Stimulated activated CD4-positive, alpha-beta T cell treated with anti-CD3 and anti-CD28 coated beads, TNF-alpha, amount 100 ng/mL, for 24 hours (primary cell): ENCODE measurements around the gene BTRC.

Source experiments
- DNase-seq, 3 experiments: peaks; one replicate each; pipeline ENCODE4 v3.0.0-alpha.2; 2020; ENCODE audit warnings: low read depth in 3 of 3

The BTRC gene

DNA sequence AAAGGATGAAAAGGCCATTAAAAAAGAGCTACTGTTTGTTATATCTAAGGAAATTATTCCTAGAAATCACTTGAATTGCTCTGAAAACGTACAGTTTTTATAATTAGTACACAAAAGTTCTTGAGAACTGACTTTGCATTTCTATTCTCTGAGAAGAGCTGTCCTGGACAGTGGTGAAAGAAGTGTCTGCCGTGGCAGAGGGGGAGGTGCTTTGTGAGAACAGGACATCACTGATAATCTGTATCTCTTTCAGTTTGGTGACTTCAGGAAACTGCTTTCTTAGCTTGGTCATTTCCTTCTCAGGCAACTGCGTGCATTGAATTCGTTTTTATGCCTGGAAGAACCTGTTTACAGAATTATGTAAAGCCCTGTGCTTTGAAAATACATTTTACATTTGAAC is 182.0 kb downstream of the BTRC start:
- DNase-seq: no peak

DNA sequence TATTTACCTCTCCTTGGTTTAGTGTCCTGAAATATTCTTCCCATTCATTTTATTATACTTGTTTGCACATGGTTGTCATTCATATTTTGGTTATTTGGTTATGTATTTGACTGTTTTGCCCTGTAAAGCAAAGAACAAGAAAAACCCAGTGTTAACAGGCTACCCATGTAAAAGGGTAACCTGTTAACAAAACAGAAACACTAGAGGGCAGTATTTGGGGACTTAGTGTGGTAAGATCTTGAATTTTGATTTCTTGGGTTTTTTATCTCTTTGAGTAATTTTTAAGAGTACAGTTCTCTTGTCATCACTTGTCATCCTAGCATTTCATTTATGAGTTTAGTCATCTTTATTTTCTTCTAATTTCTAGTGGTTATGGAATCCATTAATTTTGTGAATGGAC is 182.8 kb downstream of the BTRC start:
- no peak for DNase-seq

DNA sequence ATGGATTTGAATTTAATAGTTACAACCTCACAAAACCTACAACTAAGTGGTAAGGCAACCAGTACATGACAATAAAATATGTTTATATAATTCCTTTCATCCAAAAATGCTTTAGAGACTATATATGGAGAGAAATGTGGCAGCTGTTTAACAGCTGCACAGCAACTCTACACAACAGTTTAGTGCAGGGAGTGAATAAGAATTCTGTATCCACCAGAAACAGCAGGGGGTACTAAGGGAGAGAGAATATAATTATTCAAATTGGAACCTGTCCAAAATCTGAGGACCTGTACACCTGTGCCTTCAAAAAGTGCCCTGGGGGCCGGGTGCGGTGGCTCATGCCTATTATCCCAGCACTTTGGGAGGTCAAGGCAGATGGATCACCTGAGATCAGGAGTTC is 184.5 kb downstream of the BTRC start:
- no peak for DNase-seq

DNA sequence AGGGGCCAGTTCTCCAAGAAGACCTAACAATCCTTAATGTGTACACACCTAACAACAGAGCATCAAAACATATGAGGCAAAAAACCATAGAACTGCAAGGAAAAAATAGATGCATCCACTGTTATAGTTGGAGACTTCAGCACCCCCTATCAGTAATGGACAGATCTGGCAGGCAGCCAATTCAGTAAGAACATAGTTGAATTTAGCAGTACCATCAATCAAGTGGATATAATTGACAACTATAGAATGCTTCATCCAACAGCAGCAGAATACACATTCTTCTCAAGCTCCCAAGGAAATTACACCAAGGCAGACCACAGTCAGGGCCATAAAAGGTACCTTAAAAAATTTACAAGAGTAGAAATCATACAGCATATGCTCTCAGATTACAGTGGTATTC is 191.9 kb downstream of the BTRC start:
- DNase-seq: no peak

DNA sequence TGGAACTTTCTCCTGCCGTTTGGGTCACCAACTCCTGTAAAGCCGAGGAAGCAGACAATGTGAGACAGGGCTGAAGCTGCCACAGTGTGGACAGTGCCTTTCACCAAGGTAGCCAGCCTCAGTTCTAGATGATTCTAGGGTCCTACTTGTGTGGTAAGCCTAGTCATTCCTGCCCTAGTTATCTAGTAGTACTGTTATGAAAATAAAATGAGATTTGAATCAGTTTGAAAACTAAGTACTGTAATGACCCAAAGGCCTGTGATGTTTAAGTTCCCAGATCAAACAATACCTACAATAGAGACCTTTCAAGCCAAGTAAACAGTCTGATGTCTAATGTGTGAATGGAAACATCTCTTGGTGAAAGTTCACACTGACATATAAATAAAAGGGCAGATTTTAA is 197.0 kb downstream of the BTRC start:
- no peak for DNase-seq

DNA sequence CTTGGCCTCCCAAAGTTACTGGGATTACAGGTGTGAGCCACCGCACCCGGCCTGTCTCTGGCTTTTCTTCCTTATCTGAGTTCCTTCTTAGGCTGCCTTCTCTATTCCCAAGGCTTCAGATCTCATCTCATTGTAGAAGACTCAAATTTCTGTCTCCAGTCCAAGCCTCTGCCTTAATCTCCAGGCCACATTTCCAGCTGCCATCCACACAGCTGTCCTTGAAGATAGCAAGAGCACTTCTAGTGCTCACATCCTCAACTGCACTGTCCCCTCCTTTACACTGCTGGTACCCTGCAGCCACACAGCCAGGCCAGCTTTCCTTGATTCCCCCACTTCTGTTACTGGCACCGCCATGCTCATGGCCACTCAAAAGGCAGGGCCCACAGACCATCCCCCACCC is 198.5 kb downstream of the BTRC start:
- no peak for DNase-seq

DNA sequence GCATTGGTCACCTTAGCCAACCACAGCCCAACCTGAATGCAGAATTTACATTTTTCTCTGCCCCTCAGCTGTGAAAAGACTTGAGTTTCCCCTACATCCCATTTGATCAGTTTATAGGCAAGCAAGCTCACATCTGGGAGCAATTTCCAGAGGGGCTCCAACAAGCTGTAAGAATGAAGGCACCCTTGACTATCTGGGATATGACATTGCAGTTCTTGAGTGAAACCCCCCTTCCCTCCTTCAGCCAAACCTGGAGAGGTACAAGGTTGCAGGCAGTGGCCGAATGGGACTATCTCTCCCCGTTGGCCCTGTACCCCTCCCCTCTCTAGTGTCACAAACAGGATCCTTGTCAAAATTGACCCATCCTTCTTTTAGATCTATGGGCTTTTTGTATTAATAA is 203.6 kb downstream of the BTRC start:
- DNase-seq: no peak

DNA sequence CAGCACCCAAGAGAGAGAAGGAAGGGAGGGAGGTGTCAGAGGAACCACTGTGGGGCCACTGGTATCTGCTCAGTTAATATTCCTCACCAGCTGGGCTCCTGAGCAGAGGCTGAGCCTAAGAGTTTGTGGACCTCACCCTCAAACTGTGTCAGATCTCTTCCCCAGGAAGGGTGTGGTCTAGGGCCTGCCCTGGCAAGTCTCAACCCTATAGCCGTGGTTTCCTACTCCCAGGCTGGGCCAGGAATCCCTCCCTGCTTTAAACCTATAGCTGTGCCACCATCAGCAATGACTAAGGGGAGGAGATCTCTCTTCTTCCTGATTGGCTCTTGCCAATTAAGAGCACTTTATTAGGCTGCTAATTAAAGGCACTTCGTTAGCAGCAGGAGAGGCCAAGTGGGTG is 204.2 kb downstream of the BTRC start:
- DNase-seq: no peak

DNA sequence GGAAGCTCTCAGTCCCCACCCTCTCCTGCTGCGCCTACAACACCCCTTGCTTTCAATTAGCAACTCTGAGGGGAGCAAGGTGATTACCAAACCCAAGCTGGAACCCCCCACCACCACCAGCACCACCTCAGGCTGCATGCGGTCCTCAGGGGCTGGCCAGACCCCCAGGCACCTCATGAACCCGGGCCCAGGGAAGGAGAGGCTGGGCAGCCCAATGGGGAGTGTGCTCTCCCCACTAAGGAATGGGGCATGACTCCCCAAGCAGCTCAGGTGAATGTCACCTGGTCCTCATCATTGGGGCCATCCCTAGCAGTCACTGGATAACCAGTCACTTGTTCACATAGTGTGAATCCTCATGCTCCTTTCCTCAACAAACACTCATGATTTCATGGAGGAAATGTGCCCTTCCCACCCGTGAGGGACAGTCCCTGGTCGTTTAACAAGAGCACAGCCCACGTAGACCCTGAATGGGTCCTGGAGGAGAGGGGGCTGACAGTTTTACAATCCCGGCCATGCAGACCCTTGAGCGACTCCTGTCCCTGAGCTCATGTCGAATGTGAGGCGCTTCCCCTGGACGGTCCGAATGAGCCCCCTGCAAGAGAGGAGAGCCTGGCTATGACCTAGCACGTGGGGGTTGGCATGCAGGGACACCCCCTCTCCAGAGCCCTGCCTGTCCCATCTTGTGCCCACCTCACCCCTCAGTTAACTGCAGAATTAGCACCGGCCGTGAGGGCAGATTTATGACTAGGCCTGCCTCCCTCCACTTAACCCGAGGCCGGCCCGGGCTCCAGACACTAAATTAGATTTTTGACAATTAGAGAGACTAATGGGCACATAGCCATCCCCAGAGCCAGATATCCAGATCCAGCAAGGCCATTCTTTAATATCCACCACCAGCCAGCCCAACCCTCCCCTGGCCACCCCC is 205.0 kb downstream of the BTRC start:
- DNase-seq: no peak

DNA sequence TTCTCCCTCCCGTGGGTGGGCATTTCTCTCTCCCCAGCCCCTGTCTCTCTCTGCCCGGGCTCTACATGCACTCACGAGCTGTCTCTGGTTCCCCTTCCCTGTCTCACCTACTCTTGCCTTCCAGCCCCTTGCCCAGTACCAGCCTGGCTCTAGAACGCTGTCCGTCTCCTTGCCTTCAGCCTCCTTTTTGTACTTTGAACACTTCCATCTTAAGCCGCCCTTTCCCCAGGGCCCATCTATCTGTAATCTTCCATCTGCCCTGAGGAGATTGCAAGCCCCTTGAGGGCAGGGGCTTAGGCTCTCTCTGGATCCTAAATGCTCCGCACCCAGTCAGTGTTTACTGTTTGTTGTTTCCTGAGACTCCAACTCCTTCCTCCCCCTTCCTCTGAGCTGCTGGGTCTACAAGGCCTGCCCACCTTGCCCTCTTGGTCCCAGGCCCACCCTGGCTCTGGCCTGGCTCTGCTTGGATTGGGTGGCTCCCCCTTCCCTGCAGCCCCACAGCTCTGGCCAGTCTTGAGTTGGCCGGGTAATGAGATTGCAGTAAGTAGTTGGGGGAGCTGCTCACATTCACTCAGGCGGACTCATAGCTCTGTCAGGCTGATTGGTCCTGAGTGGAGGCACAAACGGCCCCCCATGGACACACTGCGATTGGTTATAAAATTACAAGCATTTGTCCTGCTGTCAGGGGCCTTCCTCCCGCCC is 205.8 kb downstream of the BTRC start:
- no peak for DNase-seq

DNA sequence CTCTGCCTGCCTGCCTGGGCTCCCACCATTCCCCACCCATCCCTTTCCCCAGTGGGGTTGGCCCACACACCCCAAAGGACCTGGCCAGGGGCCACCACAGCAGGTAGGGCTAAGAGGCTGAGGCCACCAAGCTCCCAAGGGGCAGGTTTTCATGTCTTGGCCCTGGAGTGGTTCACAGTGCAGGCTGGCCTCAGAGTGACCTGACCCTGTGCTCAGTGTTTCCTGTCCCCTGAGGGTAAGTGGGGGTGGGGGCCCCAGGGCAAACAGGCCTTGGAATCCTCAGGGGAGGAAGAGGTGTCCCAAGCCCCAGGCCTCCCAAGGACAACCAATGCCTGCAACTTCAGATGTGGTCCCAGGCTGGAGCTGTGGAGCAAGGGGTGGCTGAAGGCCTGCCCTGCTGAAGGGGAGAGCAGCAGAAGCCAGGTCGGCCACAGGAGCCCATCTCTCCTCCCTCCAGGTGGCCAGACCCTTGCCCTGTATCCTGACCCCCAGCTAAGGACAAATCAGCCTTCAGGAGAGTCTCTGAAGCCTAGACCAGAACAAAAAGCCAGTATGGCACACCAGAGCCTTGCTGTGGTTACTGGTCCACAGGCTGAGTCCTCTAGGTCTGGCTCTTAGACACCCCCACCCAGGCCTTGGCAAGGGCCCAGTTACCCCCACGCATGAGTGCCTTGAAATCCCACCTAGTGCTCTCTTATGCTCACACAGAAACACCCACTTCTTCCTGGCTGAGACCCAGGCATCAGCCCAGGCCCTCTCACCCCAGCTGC is 206.5 kb downstream of the BTRC start:
- no peak for DNase-seq

DNA sequence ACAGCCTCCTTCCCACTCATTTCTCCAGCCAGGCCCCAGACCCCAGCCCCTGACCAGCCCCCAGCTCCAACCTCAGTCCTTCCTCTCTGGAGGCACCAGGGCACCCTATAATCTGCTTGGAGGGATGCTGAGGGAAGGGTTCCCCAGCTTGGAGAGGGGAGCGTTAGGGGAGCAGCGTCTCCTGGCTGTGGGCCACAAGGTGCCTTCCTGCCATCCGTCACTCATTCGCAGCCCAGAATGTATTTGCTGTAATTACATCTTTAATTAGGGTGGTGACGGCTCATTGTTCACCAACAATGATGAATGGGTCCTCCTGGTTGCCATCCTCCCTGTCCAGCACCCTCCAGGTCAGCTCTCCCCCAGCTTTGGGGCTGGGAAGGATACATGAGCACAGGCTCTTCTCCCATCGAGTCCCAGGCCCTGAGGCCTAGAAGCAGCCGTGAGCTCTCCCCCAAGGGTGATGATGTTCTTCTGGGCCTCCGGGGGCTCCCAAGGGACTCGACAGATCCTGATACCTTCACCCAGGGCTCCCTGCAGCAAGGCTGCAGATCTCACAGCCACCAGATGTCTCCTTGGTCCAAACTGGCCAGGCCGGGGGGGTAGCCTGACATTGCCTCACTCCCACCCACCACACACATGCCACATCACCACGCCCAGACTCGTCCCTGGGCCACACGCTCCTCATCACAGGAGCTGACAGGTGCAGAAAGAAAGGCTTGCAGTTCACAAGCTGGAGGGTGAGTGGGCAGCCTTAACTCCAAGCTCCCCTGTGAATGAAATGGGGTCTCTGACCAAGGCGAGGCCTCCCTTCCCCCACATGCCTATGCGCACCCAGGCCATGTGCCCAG is 207.3 kb downstream of the BTRC start:
- DNase-seq: no peak

DNA sequence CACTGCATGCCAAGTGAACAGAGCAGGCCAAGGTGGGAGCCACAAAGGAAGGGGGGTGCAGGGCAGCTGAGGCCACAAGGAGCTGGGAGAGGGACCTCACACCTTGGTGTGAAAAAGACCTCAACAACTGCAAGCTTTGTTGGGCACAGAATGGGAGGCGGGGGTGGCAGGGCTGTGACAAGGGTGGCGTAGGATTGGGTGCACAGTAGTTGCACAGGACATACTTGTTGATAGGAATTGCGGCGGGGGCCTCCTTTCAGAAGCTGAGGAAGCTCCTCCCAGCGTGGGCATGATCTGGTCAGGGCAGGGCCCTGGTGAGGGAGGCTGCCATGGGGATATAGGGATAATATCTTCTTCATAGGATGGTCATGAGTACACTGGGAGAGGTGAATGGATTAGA is 208.3 kb downstream of the BTRC start:
- DNase-seq: no peak

DNA sequence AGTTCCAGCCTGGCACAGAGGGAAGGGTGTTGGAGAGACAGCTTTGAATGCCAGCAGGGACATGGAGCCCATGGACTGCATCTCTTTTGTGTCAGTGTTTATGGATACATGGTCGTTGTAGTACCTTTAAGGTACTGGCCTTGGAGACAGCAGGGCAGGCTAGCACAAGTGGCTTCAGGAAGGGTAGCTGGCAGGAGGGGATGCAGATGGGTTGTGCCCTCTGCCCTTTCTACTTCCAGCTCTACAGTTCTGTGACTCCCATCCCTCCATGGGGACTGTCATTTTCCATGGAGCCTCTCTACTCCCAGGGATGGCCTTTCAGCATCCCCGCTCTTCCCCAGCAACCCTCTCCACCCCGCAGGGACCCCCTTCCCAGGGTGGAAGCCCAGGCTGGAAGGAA is 209.0 kb downstream of the BTRC start:
- no peak for DNase-seq

DNA sequence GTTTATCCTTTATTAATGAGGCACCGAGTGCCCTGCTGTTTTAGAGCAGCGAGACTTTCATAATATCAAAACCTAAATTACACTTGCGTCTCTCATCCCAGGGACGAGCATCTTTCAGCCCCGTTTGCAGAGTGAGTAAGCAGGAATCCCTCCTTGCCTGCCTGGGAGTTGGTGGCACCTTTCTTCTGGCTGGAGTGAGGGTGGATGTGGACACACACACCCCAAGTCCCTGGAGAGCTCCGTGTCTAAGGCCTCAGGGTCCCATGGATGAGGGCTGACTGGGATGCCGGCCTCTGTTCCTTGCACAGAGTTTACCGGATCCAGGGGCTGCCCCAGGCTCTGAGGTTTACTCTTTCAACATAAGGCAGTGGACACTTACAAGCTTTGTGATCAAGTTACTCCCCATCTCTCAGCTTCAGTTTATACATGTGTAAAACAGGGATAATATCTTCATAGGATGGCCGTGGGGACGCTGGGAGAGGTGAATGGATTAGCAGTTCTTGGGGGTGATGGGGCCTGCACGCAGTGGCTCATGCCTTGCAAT is 209.6 kb downstream of the BTRC start:
- DNase-seq: no peak

DNA sequence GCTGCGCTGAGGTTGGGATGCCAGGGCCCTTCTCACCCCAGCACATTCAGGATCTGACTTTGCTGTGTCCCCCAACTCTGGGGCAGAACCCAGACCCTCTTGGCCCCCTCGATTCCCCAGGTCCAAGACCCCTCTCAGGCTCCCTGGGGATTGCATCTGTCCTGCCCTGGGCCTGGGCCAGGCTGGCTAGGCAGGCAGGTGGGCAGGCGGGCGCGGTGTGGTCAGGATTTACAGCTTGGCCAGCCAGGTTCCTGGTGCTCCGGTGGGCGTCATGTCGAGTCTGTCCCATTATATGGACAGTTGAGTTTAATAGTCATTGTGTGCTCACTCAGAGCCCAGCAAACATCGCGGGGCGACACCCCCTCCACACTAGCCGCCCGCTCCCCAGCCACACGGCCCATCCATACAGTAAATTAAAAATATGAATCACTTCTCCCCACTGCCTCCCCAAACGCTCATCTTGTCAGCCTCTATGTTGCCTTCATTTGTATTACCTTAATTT is 210.6 kb downstream of the BTRC start:
- DNase-seq: no peak

DNA sequence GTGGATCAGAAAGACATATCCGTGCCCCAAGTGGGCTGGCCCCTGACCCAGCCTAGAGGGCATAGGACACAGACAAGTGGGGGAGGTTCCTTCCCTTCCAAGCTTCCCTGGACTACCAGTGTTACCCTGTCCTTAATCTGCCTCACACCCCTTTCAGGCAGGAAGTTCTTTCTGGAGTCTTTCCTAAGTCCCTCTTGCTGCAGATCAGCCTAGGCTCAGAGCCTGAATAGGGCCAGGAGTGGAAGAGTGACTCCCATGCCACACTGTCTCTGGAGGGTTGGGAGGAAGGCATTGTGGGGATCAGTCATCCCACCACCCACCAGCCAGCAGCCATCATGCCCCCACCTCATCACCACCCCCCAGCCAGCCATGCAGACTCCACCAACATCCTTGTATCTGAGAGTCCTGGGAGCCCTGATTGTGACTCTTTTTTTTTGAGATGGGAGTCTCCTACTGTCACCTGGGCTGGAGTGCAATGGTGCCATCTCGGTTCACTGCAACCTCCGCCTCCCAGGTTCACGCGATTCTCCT is 211.5 kb downstream of the BTRC start:
- no peak for DNase-seq

DNA sequence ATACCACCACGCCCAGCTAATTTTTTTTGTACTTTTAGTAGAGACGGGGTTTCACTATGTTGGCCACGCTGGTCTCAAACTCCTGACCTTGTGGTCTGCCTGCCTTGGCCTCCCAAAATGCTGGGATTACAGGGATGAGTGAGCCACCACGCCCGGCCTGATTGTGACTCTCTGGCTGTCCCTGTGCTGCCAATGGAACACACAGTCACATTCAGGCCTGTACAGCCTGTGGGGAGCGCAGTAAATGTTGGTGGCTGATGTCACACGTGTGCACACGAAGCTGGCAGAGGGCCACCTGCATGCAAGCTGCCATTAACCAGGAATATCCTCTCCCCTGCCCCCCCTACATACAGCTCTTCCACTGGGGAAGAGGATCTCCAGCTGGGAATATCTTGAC is 212.0 kb downstream of the BTRC start:
- DNase-seq: no peak

DNA sequence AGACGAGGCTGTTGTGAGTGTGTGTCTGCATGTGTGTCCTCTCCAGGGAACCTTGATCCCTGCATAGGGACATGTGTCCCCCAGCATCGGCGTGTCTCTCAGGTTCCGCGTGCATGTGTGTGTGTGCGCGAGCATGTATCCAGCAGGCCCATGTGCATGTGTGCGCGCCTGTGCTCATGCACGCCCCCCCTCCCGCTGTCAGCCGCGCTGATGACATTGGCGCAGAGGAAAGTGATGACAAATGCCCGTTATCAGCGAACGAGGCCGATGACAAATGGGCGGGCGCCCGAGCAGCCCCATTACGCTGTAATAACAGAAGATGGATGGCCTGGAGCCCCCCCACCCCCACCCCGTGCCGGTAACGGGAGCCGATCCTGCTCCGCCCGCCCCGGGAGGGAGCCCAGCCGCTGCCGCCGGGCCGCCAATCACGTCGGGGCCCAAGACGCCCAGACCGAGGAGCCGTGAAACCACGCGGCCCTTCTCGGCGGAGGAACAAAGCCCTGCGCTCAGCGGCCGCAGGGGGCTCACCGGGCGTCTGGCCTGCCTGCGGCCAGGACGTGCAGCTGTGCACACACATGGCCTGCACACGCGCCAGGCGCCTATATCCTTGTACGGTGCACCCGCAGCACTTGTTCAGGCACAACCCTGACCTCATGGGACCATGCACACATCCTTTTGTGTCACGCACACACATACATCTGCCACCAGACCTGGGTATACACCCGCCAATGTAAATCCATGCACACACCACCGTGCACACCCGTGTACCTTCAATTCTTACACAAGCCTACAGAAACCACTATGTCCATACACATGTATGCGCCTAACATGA is 212.6 kb downstream of the BTRC start:
- no peak for DNase-seq
